Stimulated activated CD8-positive, alpha-beta memory T cell treated with anti-CD3 and anti-CD28 coated beads, Interleukin-12 subunit alpha, Interleukin-12 subunit beta, amount 100 ng/mL, for 4 hours (primary cell): ENCODE results near the gene ENKUR.

Source experiments
- DNase-seq: peaks from one replicate; pipeline ENCODE4 v3.0.0-alpha.2; 2020; ENCODE audit warnings: low read depth

ENKUR gene

GRCh38 chr10:24947304-24948097, 68.5 kb downstream of the ENKUR start:
- DNase-seq: no peak

GRCh38 chr10:24944512-24945255, 71.3 kb downstream of the ENKUR start:
- no peak for DNase-seq

- DNase-seq: no peak
Measured at GRCh38 chr10:24938525-24938924, 77.4 kb downstream of the ENKUR start.

GRCh38 chr10:24938076-24938475, 77.9 kb downstream of the ENKUR start:
- DNase-seq: no peak

GRCh38 chr10:24935504-24936292, 80.3 kb downstream of the ENKUR start:
- DNase-seq: no peak
